HG02678 (cell line): ENCODE measurements around the gene MCM3AP.
"Not testable (repeated sequence)": the region's sequence is repeated elsewhere in the genome, so short reads cannot be mapped to it uniquely, and the experiment has no call there.

Source experiments
- ATAC-seq: cut with Tn5 transposase; IDR thresholded peaks from one replicate; pipeline ENCODE4 v1.9.1; 2021; ENCODE audit warnings: mild to moderate bottlenecking, moderate library complexity; ENCODE audit not compliant: unreplicated experiment

The MCM3AP gene

GRCh38 chr21:46207006-46207919, 78.1 kb downstream of the MCM3AP start:
- no peak for ATAC-seq

- no peak for ATAC-seq
Measured at GRCh38 chr21:46206163-46207005, 79.0 kb downstream of the MCM3AP start.

GRCh38 chr21:46205766-46206162, 79.6 kb downstream of the MCM3AP start:
- ATAC-seq, result no peak

DNA sequence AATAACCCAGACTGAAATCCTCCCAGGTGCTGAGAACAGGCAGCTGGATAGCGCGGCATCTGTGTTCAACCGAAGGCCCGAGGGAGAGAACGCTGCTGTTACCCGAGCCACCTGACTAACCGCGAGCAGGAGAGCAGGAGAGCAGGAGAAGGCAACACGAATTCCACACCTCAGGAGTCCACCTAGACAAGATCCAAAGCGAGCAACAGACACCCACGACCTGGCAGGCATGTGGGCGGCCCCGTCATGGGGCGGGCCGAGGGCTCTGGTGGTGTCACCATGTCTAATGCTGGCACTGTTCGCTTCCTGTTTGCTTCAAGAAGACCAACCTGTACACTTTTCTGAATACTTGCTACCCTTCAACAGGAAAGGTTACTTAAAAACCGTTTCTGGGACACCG, 80.2 kb downstream of the MCM3AP start:
- no peak for ATAC-seq

- no peak for ATAC-seq
Measured at GRCh38 chr21:46203203-46203600, 82.2 kb downstream of the MCM3AP start.

DNA sequence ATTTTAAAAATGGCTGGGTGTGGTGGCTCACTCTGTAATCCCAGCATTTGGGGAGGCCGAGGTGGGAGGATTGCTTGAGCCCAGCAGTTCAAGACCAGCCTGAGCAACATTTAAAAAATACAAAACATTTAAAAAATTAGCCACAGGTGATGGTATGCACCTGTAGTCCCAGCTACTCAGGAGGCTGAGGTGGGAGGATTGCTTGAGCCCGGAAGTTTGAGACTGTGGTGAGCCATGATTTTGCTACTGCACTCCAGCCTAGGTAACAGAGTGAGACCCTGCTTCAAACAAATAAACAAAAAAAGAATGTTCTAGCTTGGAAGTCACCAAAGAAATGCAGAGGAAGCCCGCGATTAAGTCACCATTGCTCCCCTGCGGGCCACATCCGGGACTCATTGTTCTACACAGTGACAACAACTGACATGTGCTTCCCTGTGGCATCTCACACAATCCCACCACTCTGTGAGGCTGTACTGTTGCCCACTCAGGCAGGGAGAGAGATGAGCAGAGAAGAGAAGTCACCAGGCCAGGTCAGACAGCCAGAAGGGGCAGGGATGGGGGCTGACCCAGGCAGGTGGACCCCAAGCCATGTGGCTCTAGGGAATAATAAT, 82.7 kb downstream of the MCM3AP start:
- ATAC-seq, result no peak

GRCh38 chr21:46200877-46201803, 84.3 kb downstream of the MCM3AP start:
- not testable (repeated sequence) for ATAC-seq

DNA sequence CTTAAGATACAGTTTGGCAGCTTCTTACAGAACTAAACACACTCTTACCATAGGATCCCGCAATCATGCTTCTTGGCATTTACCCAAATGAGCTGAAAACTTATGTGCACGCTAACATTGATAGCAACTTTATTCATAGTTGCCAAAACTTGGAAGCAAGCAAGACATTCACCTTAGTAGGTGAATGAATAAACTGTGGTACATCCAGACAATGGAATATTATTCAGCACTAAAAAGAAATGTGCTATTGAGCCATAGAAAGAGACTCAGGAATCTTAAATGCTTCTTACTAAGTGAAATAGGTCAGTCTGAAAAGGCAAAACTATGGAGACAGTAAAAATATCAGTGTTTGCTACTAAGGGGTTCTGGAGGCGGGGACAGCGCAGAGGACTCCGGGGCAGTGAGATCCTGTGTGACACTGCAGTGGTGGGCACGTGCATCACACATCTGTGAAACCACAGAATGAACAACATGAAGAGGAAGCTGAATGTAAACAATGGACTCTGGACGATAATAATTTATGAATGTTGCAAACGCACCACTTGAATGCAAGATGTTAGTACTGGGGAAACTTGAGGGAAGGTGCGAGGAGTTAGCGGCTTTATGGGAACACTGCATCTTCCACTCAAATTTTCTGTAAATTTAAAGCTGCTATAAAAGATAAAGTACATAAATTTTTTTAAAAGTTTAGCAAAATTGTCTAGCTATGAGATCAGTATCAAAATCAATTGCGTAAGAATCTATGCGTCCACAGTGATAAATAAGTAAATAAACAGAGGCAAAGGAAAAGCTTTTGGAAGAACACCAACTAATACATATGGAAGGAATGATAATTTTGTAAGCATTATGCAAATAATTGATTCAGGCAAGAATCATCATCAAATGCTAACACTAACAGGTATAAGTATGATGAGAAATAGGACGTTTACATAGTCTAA, 85.7 kb downstream of the MCM3AP start:
- no peak for ATAC-seq

GRCh38 chr21:46196733-46197132, 88.7 kb downstream of the MCM3AP start:
- ATAC-seq, result no peak

DNA sequence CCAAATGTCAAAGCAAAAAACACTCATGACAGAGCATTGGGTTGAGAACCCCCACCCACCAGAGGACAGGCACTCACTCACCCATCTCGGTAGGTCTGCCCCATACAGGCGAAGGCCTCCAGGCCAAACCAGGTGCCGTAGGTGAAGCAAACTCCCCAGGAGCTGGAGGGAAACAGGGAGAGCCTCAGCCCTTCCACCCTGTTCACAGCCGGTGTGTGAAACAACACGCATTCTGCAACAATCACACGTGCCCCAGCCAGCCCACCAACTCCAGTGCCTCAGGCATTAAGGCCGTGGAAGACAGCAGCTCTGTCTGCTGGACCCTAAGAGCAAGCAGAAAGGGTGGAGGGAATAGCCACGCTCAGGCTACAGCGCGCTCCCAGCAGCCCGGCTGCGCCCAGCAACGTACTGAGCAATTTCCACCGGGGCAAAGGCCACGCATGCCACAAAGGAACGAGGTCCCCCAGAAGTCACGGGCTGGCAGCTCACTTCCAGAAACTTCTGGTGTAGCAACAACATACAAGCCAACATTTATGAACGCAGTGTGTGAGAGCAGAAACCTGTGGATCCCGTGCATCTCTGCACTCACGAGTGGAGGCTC, 89.7 kb downstream of the MCM3AP start:
- ATAC-seq, result no peak

DNA sequence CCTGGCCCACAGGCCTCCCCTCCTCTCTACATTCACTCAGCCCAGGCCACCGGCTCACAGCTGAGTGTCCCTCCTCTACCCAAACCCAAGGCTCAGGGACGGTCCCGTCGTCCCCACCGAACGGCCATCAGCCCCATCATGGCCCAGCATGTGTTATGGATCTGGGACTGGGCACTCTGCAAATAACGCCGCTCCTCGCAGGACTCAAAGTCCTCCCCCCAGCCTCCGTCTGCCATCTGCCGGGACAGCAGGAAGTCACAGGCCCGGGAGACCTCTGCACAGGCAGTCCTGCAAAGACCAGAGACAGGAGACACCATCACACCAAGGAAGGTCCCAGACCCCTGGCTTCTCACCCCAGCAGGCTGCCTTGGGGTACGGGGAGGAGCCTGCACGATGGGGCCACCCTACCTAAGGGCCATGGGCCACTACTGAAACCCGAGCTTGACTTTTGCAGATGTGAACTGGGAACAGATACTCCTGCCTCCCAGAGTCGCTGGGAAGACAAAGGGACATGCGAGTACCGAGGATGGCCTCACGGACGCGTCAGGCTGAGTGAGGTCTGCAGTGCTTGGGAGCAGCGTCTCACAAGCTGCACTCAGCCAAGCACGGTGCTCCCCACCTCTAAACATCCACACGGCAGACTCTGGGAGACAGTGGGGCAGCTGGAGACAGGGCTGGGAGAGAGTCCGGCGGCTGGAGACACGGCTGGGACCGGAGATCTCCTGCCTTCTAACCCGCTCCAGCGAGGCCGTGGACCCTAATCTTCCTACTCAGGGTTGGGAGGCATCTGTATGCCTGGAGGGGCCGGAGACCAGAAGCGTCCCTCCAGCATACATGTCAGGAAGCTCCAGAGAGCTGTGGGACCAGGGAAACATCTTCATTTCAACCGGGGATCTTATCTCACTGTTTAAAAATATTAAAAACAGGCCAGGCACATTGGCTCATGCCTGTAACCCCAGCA, 90.8 kb downstream of the MCM3AP start:
- ATAC-seq, result no peak

DNA sequence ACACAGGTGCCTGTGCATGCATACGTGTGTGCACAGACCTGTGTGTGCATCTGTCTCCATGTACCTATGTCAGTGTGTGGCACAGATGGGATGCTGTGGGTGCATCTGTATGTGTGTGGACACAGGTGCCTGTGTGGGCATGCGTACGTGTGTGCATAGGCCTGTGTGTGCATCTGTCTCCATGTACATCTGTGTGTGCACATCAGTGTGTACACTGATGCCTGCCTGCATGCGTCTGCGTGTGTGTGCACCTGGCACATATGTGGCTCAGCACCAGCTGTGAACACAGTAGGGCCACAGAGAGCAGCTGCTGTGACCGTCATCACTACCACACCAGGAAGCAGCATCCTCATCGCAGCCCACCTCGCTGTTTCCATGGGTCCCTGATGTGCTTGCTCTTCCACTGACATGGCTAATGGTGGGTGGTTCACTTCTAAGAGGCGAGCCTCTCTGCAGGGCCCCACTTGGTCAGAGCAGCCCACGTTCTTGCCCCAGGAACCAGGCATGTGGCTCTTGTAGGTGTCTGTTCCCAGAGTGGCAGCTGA, 91.5 kb downstream of the MCM3AP start:
- ATAC-seq, result no peak

DNA sequence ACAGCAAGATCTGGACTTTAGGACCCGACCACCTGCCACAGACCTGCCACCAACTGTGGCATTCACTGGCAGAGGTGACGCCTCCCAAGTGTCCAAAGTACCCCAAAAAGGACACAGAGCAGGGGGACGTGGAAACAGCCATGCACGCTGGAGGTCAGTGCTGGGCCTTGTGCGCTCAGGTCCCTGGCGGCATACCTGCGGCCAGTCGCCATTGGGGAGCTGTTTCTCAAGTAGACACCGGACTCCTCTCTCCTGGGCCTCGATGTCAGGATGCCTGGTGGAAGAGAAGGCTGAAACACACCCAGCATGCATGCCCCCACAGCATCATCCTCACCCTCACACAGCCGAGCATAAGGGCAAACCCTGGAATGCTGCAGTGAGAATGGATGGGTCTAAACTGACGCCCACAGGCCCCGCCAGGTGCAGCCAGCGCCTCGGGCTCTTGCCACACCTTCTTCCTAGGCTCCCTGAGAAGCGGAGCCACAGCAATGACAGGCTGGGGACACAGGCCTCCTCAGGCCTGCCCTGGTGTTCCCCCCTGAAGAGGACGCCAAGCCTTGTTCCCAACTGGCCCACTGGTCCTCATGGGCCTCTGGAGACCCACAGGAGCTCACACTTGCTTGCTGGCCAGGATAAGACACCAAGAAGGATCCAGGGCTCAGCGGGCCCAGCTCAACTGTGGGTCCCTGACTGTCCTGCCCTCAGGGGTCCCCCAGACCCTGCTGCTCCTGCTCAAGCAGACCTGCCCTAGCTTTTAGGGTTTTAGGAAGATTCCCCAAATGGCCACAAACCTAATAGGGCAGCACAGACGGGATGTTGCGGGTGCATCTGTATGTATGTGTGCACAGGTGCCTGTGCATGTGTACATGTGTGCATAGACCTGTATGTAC, 93.5 kb downstream of the MCM3AP start:
- ATAC-seq, result no peak

DNA sequence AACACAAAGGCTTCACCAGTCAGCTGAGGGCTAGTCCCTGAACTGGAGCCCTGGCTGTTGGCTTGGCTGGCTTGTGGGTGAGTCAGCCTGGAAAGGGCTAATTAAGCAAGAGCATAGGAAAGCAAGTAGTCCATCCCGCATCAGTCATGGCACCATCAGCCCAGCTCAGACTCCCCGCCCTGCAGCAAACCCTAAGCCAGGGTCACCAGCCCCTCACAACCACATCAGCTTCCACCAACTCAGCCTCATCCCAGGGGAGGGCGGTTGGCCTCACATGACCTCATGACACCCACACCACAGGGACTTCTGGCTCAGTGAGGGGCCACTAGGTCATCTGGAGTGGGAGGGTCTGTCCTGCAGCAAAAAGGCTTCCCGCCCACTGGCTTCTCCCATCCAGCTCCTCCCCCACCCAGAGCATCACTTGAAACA, 94.1 kb downstream of the MCM3AP start:
- ATAC-seq, result no peak

- no peak for ATAC-seq
Measured at GRCh38 chr21:46190491-46191131, 94.8 kb downstream of the MCM3AP start.

- ATAC-seq, result no peak
Measured at GRCh38 chr21:46189959-46190490, 95.4 kb downstream of the MCM3AP start.
